Subcutaneous adipose tissue (tissue), 4 donors: ENCODE results near the gene PRDM5. TPM values are rescaled to one million over a fixed set of nuclear protein-coding genes. Genes with fewer than 3 reads are reported as not detected.

Experiments
- CTCF ChIP-seq: fragments of 450-650 bp; IDR thresholded peaks from one replicate; pipeline ENCODE4 v1.5.1; 2016; ENCODE audit warnings: low read depth, mild to moderate bottlenecking, control low read depth, antibody characterized with exemption, moderate library complexity
- total RNA-seq, 4 donors: library from RNA; depleted of rRNA; stranded (reverse); fragments of >200 nt; gene quantifications; one replicate each; pipeline ENCODE4 v1.1.0, GENCODE V29; 2016

PRDM5 gene
- total RNA-seq, 4 donors from 2014 or later, result 7.3 to 15.4 (median 11.1) TPM

GRCh38 chr4:120942776-120943175 lies 20.2 kb upstream of the PRDM5 start:
- no peak for TF ChIP-seq CTCF

DNA sequence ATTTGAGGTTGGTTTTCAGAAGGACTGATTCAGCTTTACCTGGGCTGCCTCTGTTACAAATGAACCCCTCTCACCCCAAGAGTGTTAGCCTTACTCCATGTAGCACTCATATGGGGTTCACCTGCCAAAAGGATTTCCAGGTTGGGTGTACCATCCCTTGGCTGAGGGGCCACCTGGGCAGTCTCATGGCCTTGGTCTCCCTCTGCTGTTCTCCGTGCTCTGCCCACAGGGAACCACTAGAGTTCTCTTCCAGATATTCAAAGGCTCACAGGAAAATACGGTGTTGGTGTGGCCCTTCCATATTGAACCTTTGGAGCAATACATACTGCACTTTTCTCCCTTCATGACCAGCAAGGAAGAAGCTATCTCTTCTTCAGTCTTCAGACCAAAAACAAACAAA lies 18.0 kb upstream of the PRDM5 start:
- no peak for TF ChIP-seq CTCF

- no peak for TF ChIP-seq CTCF
These were observed 17.2 kb upstream of the PRDM5 start for GRCh38 chr4:120939693-120940092.

DNA sequence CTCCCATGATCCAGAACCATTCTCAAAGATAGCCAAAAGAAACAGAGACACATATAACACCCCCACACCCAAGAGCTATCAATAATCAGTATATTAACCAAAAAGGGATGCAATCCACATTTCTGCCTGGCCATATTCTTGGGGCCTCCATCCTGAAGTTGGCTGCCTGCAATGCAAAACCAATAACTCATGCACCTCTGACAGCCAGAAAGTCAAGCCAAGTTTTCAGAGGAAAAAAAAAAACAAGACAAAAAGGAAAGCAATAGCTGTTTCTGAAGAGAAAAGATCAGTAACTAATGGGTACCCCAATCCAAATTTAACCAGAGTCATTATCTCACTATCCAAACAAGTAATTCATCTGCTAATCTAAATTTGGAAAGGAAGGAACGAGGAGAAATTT lies 7.3 kb upstream of the PRDM5 start:
- TF ChIP-seq CTCF, result no peak

DNA sequence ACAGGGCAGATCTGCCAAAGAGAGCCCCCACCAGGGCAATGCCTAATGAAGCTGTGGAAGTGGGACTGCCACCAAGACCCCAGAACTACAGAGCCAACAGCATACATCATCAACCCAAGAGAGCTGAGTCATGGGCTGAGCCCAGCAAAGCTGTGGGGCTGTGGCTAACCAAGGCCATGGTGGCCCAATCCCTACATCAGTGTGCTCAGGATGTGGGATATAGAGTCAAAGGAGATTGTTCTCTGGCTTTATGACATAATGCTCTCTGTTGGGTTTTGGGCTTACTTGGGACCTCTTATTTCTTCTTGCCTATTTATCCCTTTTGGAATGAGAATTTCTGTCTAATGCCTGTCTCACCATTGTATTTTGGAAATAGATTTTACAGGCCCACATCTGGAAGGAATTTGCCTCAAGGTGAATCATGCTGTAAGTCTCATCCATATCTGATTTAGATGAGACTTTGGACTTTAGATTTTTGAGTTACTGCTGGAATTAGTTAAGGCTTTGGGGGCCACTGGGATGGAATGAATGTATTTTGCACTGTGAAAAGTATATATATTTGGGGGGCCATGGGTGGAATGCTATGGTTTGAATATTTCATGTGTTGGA lies 5.4 kb upstream of the PRDM5 start:
- TF ChIP-seq CTCF, result no peak

DNA sequence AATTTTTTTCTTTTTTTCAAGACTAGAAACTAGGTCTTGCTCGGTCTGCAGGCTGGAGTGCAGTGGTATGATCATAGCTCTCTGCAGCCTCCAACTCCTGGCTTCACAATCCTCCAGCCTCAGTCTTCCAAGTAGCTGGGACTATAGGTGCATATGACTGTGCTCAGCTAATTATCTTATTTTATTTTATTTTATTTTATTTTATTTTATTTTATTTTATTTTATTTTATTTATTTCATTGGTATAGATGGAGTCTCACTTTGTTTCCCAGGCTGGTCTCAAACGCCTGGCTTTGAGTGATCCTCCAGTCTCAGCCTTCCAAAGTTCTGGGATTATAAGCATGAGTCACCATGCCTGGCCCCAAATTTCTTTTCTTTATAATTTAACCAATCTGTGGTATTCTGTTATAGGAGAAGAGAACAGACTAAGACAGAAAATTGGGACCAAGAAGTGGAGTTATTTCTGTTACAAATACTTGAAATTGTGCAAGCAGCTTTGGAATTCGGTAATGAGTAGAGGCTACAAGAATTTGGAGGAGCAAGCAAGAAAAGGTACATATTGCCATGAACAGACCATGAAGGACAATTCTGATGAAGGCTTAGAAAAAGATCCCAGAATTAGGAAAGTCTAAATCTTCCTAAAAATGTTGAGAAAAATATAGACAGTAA lies 4.0 kb upstream of the PRDM5 start:
- no peak for TF ChIP-seq CTCF

GRCh38 chr4:120924931-120925330 lies 2.4 kb upstream of the PRDM5 start:
- no peak for TF ChIP-seq CTCF
